ENCODE results near the gene RTEL1.

- TF ChIP-seq POLR2A (IDR thresholded peaks at IDR 0.05) (no peak), CTCF (IDR thresholded peaks at IDR 0.05) (no peak)
Measured at GRCh38 chr20:63688228-63689045, 30.3 kb downstream of the RTEL1 start.

Measured in testis (tissue), 2 donors.